Neutrophil (primary cell): Measurements from ENCODE around the gene KCTD1.

Experiments
- H3K27ac ChIP-seq: fragments of 200-600 bp; sonication (generic); 2 replicates; pipeline ENCODE4 v1.5.1; 2016; ENCODE audit warnings: mild to moderate bottlenecking, moderate library complexity
- H3K27me3 ChIP-seq: fragments of 200-600 bp; sonication (generic); 2 replicates; pipeline ENCODE4 v1.6.0; 2016; ENCODE audit warnings: mild to moderate bottlenecking
- H3K36me3 ChIP-seq: fragments of 200-600 bp; sonication (generic); 2 replicates; pipeline ENCODE4 v1.5.1; 2017
- H3K4me1 ChIP-seq, 2 experiments: fragments of 200-600 bp in 1 of 2; sonication (generic) in 1 of 2; 1 replicate in 1 of 2; 2 replicates in 1 of 2; pipeline versions ENCODE4 v1.5.1 to v1.6.1; 2013 to 2016; ENCODE audit warnings: low read depth in 1 of 2, low read length in 1 of 2, mild to moderate bottlenecking in 1 of 2, moderate library complexity in 1 of 2; ENCODE audit not compliant: control insufficient read depth in 1 of 2, insufficient read depth in 1 of 2
- H3K4me3 ChIP-seq, 2 experiments: fragments of 200-600 bp in 1 of 2; sonication (generic) in 1 of 2; 1 replicate in 1 of 2; 2 replicates in 1 of 2; pipeline ENCODE4 v1.5.1; 2013 to 2016; ENCODE audit warnings: low read depth in 1 of 2, low read length in 1 of 2, mild to moderate bottlenecking in 1 of 2, moderate library complexity in 1 of 2
- H3K9me3 ChIP-seq: fragments of 200-600 bp; sonication (generic); 2 replicates; pipeline ENCODE4 v1.5.1; 2016
- TF ChIP-seq, protein P1 (sequence below): fragments of 200-600 bp; sonication (generic); IDR thresholded peaks from 2 replicates; pipeline ENCODE4 v1.5.1; 2016; ENCODE audit warnings: antibody characterized with exemption

KCTD1 gene

DNA sequence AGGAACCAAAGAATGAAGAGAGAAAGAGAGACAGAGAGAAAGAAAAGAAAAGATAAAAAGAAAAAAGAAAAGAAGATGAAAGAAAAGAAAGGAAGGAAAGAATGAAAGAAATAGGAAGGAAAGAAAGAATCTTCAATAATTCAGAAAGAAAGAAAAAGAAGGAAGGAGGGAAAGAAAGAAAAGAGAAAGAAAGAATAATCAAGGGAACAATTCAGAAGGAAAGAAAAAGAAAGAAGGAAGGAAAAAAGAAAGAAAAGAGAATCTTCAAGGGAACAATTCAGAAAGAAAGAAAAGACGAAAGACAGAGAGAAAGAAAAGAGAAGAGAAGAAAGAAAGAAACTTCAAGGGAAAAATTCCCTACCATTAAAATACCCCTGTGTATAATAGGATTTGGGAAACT is 5.6 kb upstream of the KCTD1 start:
- Histone ChIP-seq H3K27ac (no peak overlapping the region), H3K36me3 (no peaks in the 10 kb centered on the region), H3K4me1 (peaks cover 0 to 12% of the 10 kb centered on the region in 2 experiments), H3K9me3 (no peaks in the 10 kb centered on the region), H3K4me3 (no peak overlapping the region), H3K27me3 (peaks cover 93% of the 10 kb centered on the region)
- TF ChIP-seq, protein P1, sequence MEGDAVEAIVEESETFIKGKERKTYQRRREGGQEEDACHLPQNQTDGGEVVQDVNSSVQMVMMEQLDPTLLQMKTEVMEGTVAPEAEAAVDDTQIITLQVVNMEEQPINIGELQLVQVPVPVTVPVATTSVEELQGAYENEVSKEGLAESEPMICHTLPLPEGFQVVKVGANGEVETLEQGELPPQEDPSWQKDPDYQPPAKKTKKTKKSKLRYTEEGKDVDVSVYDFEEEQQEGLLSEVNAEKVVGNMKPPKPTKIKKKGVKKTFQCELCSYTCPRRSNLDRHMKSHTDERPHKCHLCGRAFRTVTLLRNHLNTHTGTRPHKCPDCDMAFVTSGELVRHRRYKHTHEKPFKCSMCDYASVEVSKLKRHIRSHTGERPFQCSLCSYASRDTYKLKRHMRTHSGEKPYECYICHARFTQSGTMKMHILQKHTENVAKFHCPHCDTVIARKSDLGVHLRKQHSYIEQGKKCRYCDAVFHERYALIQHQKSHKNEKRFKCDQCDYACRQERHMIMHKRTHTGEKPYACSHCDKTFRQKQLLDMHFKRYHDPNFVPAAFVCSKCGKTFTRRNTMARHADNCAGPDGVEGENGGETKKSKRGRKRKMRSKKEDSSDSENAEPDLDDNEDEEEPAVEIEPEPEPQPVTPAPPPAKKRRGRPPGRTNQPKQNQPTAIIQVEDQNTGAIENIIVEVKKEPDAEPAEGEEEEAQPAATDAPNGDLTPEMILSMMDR: no peak

DNA sequence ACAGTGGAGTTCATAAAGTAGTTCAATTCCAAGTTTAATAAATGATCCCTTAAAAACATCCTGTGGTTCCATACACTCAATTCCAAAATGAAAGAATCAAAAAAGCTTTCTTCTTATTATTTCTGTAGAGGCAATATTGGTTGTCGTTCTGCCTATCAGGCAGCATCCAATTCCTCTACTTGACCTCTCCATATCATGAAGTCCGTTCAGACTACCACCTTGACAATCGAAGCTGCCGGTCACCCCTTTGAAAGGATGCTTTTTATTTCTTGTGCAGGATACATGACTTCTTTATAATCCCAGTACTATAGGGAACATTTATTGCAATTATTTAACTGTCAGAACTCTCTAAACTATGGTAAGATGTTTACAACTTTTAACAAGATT is 3.3 kb upstream of the KCTD1 start:
- Histone ChIP-seq H3K27ac (no peak overlapping the region), H3K4me1 (peaks cover 4 to 13% of the 10 kb centered on the region in 2 experiments), H3K4me3 (no peak overlapping the region), H3K36me3 (no peaks in the 10 kb centered on the region), H3K27me3 (peaks cover 100% of the 10 kb centered on the region), H3K9me3 (no peaks in the 10 kb centered on the region)
- TF ChIP-seq, protein P1: no peak

DNA sequence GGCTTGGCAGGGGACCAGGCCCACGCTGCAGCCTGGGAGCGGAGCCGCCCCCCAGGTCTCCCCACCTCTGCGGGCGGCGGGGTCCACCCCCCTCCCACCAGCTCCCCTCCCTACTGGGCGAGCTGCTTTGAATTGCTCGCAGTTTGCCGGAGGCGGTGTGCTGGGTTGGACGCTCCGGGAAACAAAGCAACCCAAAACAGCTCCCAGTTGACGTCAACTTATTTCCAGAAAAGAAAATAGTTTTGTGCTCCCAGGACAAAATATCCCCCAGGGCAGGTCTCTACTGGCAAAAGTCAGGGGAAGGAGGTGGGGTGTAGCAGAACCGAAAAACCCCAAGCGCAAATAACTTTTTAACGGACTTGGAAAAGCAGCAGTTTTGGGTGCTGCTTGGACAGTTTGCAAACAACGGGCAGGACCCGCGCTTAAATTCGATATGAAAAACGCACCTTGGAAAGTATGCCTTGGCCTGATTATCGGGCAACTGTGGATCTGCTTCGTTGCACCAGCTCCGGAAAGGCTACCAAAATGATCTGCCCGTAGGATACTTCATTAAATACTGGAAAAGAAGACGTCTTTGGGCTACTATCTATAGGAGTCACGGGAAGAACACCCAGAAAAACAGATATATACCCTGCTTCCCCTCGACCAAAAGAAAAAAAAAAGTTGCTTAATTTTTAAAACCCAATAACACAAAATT is 2.8 kb upstream of the KCTD1 start:
- Histone ChIP-seq H3K27me3 (peaks cover 100% of the 10 kb centered on the region), H3K9me3 (no peaks in the 10 kb centered on the region), H3K4me3 (no peak overlapping the region), H3K27ac (no peak overlapping the region), H3K4me1 (peaks cover 4 to 13% of the 10 kb centered on the region in 2 experiments), H3K36me3 (no peaks in the 10 kb centered on the region)
- TF ChIP-seq, protein P1: no peak

DNA sequence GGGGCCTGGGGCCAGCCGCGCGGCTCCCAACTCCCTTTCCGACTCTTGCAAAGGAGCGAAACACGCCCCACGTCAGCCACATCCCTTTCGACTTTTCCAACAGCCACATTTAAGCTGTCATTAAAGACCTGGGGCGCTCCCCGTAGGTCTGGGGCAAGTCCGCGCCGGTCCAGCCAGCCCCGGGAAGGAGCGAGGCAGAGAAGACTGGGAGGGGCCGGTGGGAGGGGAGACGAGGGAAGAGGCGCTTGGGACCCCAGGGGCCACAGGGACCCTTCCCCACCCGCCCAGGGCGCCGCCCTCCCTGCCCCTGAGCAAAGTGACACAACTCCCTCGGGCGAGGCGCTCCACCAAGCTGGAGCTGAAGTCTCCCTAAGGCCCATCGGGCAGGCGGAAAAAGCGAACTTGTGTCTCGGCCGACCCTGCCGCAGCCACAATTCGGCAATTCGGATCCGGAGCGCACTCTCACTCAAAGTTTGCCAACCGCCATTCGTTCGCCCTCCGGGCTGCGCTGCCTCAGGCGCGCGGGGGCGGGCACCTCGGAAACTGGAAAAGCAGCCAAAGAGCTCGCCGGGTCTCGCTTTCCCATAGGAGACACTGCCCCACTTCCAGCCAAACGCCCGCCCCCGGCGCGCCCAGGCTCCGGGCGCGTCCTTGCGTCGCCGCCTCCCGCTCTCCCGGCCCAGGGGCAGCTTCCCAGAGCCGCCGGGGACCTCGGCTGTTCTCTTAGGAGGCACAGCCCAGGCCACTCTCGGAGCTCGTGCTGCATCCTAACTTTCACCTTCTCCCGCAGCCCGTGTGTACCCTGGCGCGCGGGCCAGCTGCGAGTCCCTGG is 1.1 kb upstream of the KCTD1 start:
- H3K9me3 ChIP-seq: no peaks in the 10 kb centered on the region
- H3K27me3 ChIP-seq: peaks cover 100% of the 10 kb centered on the region
- H3K27ac ChIP-seq: no peak overlapping the region
- peaks cover 4 to 13% of the 10 kb centered on the region in 2 experiments for H3K4me1 ChIP-seq
- H3K4me3 ChIP-seq: no peak overlapping the region
- TF ChIP-seq, protein P1: no peak
- H3K36me3 ChIP-seq: no peaks in the 10 kb centered on the region

DNA sequence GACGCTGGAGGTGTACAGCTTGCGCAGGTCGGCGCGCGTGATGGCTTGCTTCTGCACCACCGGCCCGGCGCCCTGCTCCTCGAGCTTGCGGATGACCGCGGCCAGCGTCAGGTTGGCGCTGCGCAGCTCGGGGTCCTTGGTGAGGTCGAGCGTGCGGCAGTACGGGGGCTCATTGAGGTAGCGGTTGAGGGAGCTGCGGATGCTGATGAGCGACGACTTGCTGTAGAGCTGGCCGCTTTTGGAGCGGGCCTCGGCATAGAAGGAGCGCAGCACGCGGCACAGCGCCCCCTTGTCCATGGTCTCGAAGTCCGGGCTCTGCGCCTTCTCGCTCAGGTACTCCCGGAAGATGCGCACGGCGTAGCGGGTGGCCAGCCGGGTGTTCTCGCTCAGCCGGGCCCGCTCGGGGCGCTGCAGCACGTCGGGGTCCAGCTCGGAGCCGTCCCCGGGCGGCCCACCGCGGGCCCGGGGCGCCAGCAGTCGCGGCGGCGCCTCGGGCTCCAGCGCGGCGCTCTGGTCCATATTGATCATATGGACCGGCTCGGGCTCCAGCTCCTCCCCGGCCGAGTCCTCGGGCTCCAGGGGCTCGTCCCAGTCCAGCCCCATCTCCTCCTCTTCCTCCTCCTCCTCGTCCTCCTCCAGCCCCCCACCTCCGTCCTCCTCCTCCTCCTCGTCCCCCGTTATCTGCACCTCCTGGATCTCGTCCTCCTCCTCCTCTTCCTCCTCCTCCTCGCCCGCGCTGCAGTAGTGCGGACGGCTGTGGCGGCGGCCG is 523 bp downstream of the KCTD1 start:
- H3K9me3 ChIP-seq: no peaks in the 10 kb centered on the region
- peaks cover 99% of the 10 kb centered on the region for H3K27me3 ChIP-seq
- TF ChIP-seq, protein P1: no peak
- peaks cover 4 to 13% of the 10 kb centered on the region in 2 experiments for H3K4me1 ChIP-seq
- no peak overlapping the region for H3K27ac ChIP-seq
- H3K36me3 ChIP-seq: no peaks in the 10 kb centered on the region
- H3K4me3 ChIP-seq: peak overlapping the region in 1 of 2 experiments; percentile 35
